ENCODE results near the gene MIDN. TPM values are rescaled to one million over a fixed set of nuclear protein-coding genes. Genes with fewer than 3 reads are reported as not detected.

Gene MIDN
- total RNA-seq, 4 donors from 2014 or later, result 34.9 to 117 (median 86.3) TPM

DNA sequence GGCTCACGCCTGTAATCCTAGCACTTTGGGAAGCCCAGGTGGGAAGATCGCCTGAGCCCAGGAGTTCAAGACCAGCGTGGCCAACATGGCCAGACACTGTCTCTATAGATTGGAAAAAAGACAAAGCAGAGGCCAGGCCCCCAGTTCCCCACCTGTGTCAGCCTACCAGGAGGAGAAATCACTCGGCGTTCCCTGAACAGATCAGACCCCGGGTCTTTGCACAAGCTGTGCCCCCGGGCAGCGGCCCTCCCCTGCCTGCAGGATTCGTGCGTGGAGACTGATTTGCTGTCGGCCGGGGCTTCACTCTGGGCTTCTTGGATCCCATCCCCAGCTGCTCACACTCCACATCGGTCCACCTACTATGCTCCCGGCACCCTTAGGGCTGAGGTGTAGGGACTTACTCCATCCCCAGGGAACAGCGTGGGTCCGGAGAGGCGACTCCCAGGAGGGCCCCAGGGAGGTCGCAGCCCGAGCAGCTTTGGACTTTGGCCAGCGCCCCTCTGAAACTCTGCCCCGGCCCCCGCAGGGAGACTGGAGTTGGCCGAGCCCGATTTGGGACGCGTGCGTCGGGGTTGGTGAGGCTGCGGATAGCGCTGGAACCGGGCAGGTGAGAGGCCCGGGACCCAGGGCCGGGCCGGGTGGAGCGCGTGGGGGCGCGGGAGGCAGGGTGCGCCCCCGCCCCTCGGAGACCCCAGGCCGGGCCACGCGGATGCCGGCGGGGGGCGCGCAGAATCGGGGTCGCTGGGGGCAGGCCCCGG, 36.8 kb downstream of the MIDN start:
- peaks cover 0 to 6% of the 10 kb centered on the region in 2 donors for H3K4me1 ChIP-seq
- DNase-seq (no peak), ATAC-seq (no peak)
- H3K27ac ChIP-seq, result no peak overlapping the region
- in situ Hi-C loops (cut with MboI; ENCODE audit: low sequenced_read_pairs in 4 of 4) (no loop called here), intact Hi-C loops (cut with DNase I; ENCODE audit: low total_unique reads) (no loop called here)
- TF ChIP-seq, protein P1, sequence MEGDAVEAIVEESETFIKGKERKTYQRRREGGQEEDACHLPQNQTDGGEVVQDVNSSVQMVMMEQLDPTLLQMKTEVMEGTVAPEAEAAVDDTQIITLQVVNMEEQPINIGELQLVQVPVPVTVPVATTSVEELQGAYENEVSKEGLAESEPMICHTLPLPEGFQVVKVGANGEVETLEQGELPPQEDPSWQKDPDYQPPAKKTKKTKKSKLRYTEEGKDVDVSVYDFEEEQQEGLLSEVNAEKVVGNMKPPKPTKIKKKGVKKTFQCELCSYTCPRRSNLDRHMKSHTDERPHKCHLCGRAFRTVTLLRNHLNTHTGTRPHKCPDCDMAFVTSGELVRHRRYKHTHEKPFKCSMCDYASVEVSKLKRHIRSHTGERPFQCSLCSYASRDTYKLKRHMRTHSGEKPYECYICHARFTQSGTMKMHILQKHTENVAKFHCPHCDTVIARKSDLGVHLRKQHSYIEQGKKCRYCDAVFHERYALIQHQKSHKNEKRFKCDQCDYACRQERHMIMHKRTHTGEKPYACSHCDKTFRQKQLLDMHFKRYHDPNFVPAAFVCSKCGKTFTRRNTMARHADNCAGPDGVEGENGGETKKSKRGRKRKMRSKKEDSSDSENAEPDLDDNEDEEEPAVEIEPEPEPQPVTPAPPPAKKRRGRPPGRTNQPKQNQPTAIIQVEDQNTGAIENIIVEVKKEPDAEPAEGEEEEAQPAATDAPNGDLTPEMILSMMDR (IDR thresholded peaks at IDR 0.05 in 4 of 5, conservative IDR thresholded peaks at IDR 0.05 in 1 of 5), result no peak
- no peak for TF ChIP-seq POLR2A (IDR thresholded peaks at IDR 0.05)
- no peak overlapping the region for H3K4me3 ChIP-seq
- H3K9me3 ChIP-seq, result no peaks in the 10 kb centered on the region
- H3K27me3 ChIP-seq, result peaks cover 44 to 58% (median 50%) of the 10 kb centered on the region in 3 donors
- H3K36me3 ChIP-seq, result no peaks in the 10 kb centered on the region

DNA sequence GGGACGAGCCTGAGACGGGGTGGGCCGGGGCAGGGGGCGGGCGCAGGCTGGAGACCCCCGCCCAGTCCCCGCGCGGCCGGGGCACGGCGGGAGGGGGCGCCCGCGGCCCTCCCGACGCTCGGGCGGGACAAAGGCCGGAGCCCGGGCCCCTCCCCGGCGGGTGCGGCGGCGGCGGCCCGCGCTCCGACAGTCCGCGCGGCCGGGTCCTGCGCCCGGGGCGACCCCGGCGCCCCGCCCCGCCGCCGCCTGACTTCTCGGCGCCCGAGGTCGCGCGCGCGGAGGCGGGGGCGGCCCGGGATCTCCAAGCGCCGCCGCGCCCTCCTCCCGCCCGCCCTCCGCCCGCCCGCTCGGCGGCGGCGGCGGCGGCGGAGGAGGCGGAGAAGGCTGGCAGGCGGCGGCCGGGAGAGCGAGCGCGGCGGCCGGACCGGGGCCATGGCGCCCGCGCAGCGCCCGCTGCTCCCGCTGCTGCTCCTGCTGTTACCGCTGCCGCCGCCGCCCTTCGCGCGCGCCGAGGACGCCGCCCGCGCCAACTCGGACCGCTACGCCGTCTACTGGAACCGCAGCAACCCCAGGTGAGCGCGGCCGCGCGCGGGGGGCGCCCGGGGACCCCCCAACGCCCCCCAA, 37.5 kb downstream of the MIDN start, which contains the start of gene EFNA2:
TSS of gene EFNA2 (plus strand) at position 137 of the 624 bp plus-strand sequence. CDS start at position 433, 296 bp downstream.
- TF ChIP-seq, protein P1 (IDR thresholded peaks at IDR 0.05 in 4 of 5, conservative IDR thresholded peaks at IDR 0.05 in 1 of 5), result no peak
- TF ChIP-seq POLR2A (IDR thresholded peaks at IDR 0.05), result no peak
- DNase-seq, result no peak
- Histone ChIP-seq H3K9me3 (no peaks in the 10 kb centered on the region), H3K27me3 (peaks cover 49 to 61% (median 57%) of the 10 kb centered on the region in 3 donors), H3K27ac (no peak within 1 kb of the TSS), H3K4me3 (no peak within 1 kb of the TSS), H3K4me1 (peaks cover 0 to 6% of the 10 kb centered on the region in 2 donors), H3K36me3 (no peaks in the 10 kb centered on the region)
- intact Hi-C loops (cut with DNase I; ENCODE audit: low total_unique reads) (no loop called here), in situ Hi-C loops (cut with MboI; ENCODE audit: low sequenced_read_pairs in 4 of 4) (no loop called here)
- no peak for ATAC-seq

DNA sequence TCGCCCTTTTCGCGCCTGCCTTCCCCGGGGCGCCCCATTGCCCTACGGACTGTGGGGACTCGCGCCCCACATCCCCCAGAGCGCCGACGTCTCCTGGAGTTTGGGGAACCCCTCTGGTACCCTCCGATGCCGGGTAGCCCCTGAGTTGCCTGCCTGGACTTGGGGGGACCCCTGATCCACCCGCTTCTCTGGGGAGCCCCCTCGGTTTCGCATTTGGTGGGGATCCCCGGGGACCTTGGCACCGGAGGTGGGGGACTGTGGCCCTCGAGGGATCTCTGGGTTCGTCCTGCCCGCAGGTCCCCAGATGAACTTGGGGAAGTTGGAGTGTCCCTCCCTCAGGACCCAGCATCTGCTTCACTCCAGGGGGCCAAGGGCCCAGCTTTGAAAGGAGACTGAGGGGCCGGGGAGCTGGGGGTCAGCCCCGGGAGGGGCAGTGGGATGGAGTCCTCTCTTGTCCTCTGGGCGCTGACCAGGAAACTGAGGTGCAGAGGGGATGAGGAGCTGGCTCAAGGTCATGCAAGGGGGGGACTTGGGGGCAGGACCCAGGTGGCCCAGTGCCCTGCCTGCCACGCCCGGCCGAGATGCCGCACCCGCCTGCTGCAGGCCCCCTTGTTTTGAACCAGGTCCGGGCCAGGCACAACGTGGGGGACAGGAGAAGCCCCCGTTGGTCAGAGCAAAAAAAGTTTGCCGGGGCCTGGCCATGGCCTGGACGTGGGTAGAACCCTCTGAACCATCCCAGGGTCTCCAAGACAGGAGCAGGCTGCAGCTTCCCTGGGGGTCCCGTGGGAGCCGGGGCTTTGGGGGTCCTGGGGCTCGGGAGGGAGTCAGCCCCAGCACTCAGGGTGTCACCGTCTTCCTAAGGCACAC, 38.3 kb downstream of the MIDN start:
- ATAC-seq (no peak), DNase-seq (no peak)
- intact Hi-C loops (cut with DNase I; ENCODE audit: low total_unique reads), result no loop called here
- Histone ChIP-seq H3K36me3 (no peaks in the 10 kb centered on the region), H3K4me1 (peaks cover 0 to 6% of the 10 kb centered on the region in 2 donors), H3K27me3 (peaks cover 57 to 70% (median 66%) of the 10 kb centered on the region in 3 donors), H3K9me3 (no peaks in the 10 kb centered on the region), H3K27ac (no peak overlapping the region), H3K4me3 (no peak overlapping the region)
- in situ Hi-C loops (cut with MboI; ENCODE audit: low sequenced_read_pairs in 4 of 4), result no loop called here
- TF ChIP-seq, protein P1 (IDR thresholded peaks at IDR 0.05 in 4 of 5, conservative IDR thresholded peaks at IDR 0.05 in 1 of 5), result no peak
- no peak for TF ChIP-seq POLR2A (IDR thresholded peaks at IDR 0.05)

DNA sequence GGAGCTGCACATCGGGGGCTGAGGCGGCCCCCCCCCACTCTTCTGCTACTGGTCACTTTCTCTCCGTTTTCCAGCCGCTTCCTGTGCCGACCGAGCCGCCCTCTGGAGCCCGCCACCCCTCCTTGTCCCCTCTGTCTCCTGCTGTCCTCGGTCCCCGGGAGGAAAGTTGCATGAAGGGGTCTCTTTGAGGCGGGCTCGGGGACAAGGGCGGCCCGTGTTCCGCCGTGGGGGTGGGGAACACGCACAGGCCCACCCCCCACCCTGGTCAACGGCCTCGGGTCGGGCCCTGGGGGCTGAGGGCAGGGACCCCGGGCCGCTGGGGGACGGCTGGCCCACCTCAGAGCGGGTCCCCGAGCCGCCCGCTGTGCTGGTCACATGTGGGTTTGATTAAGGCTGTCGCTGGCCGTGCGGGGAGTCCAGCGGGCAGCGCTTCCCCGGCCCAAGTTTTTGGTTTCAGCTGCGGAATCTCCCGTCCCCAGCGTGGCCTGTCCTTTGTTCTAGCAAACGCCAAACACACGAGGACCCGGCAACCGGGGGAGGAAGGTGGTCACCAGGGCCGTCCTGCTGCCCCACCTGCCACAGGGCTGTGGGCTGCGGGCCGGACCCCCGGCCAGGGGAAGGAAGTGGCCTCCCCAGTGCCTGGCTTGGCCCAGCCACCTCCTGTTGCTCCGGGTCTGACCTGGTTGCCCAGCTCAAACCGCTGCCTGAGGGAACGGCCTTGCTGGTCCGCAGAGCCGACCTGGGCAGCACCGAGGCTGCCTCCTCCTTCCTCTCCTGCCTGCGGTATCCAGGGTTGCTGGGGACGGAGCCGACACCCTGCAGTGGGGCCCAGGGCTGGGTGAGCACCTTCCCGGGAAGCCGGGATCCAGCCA, 39.2 kb downstream of the MIDN start:
- Histone ChIP-seq H3K27me3 (peaks cover 64 to 78% (median 72%) of the 10 kb centered on the region in 3 donors), H3K4me1 (peaks cover 0 to 6% of the 10 kb centered on the region in 2 donors), H3K4me3 (no peak overlapping the region), H3K36me3 (no peaks in the 10 kb centered on the region), H3K27ac (no peak overlapping the region), H3K9me3 (no peaks in the 10 kb centered on the region)
- TF ChIP-seq, protein P1 (IDR thresholded peaks at IDR 0.05 in 4 of 5, conservative IDR thresholded peaks at IDR 0.05 in 1 of 5), result no peak
- TF ChIP-seq POLR2A (IDR thresholded peaks at IDR 0.05), result no peak
- ATAC-seq (no peak), DNase-seq (no peak)
- intact Hi-C loops (cut with DNase I; ENCODE audit: low total_unique reads), result no loop called here
- in situ Hi-C loops (cut with MboI; ENCODE audit: low sequenced_read_pairs in 4 of 4), result no loop called here
